Left lung (tissue), 14 donors: Measurements from ENCODE around the gene SPG21. TPM values are rescaled to one million over a fixed set of nuclear protein-coding genes. Genes with fewer than 3 reads are reported as not detected.

Experiments used
- ATAC-seq: fragments of 200-7000 bp; cut with Tn5 transposase; one replicate; pipeline ENCODE4 v1.9.1; 2020; ENCODE audit warnings: moderate library complexity
- DNase-seq, 4 donors: peaks; one replicate each; pipeline ENCODE4 v3.0.0-alpha.2; 2013 to 2020
- H3K27ac ChIP-seq, 2 donors: fragments of 200-600 bp; sonication (generic) in 1 of 2; one replicate each; pipeline versions ENCODE4 v1.5.0 to v1.8.0; 2020 to 2021
- H3K27me3 ChIP-seq, 2 donors: fragments of 200-600 bp; sonication (generic) in 1 of 2; one replicate each; pipeline versions ENCODE4 v1.5.0 to v1.8.0; 2020 to 2021
- H3K36me3 ChIP-seq, 2 donors: fragments of 200-600 bp; sonication (generic) in 1 of 2; one replicate each; pipeline versions ENCODE4 v1.5.0 to v1.8.0; 2020 to 2021
- H3K4me1 ChIP-seq, 2 donors: fragments of 200-600 bp; one replicate each; pipeline ENCODE4 v1.8.0; 2021
- H3K4me3 ChIP-seq, 2 donors: fragments of 200-600 bp; sonication (generic) in 1 of 2; one replicate each; pipeline versions ENCODE4 v1.5.0 to v1.8.0; 2020 to 2021; ENCODE audit warnings: mild to moderate bottlenecking in 1 of 2
- H3K9me3 ChIP-seq, 2 donors: fragments of 200-600 bp; sonication (generic) in 1 of 2; one replicate each; pipeline versions ENCODE4 v1.5.0 to v1.8.0; 2020 to 2021
- intact Hi-C, 2 donors: fragments of 100-400 bp; cut with DNase I; formaldehyde crosslinking; loops; one replicate each; pipeline versions ENCODE4 v1.11.2 to v1.14.2; 2022
- long read RNA-seq, 12 donors: library from polyadenylated mRNA in 2 of 12; unstranded in 2 of 12; transcript quantifications; one replicate each; pipeline ENCODE4 v2.0.0 and lab custom pipeline, GENCODE V29; 2019 to 2026
- polyA plus RNA-seq, 6 donors: library from polyadenylated mRNA; unstranded; fragments of 120-200 nt; gene quantifications; one replicate each; pipeline ENCODE4 v1.2.1, GENCODE V29; 2013; ENCODE audit not compliant: insufficient read length in 6 of 6
- total RNA-seq, 2 donors: library from RNA; stranded (reverse); fragmentation: NEBNext Ultra II Directional; extraction: Animal tissue kit (Norgen Biotek cat#: 25700); gene quantifications; one replicate each; pipeline ENCODE4 v1.2.1, GENCODE V29; 2021
- TF ChIP-seq, protein P1 (sequence below), 2 donors: fragments of 200-600 bp; sonication (generic) in 1 of 2; IDR thresholded peaks; one replicate each; pipeline versions ENCODE4 v1.5.0 to v1.8.0; 2021; ENCODE audit warnings: antibody characterized with exemption in 2 of 2
- donor health status: DM: no; HTN: yes; CAD: no.
- donor health status: DM: no; HTN: no; CAD: no.

The SPG21 gene, protein sequence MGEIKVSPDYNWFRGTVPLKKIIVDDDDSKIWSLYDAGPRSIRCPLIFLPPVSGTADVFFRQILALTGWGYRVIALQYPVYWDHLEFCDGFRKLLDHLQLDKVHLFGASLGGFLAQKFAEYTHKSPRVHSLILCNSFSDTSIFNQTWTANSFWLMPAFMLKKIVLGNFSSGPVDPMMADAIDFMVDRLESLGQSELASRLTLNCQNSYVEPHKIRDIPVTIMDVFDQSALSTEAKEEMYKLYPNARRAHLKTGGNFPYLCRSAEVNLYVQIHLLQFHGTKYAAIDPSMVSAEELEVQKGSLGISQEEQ
- total RNA-seq (100 to 1,000 TPM in 1 of 2 donors, 10 to 100 TPM in 1; 93.9 to 123 TPM), polyA plus RNA-seq (100 to 1,000 TPM in 4 of 6 donors, 10 to 100 TPM in 2; 94.0 to 118 (median 104) TPM)
- long read RNA-seq, donor 1, transcript SPG21-201 (9 exons, 1,822 nt), result major isoform, 34 of 52 reads
- long read RNA-seq, donor 1, partial matches to known transcripts, result 13 of 52 reads
- long read RNA-seq, donor 1, other reads (novel, unspliced or antisense), result 0 of 52 reads
- long read RNA-seq, donor 2, transcript SPG21-201 (9 exons, 1,822 nt), result major isoform, 26 of 27 reads
- long read RNA-seq, donor 2, partial matches to known transcripts, result 0 of 27 reads
- long read RNA-seq, donor 2, other reads (novel, unspliced or antisense), result 0 of 27 reads
- long read RNA-seq, donor 3, transcript SPG21-201 (9 exons, 1,822 nt), result major isoform, 19 of 22 reads
- long read RNA-seq, donor 3, partial matches to known transcripts, result 0 of 22 reads
- long read RNA-seq, donor 3, other reads (novel, unspliced or antisense), result 0 of 22 reads
- long read RNA-seq, donor 4, transcript SPG21-201 (9 exons, 1,822 nt), result major isoform, 42 of 57 reads
- long read RNA-seq, donor 4, partial matches to known transcripts, result 9 of 57 reads
- long read RNA-seq, donor 4, other reads (novel, unspliced or antisense), result 3 of 57 reads
- long read RNA-seq, donor 5, transcript SPG21-201 (9 exons, 1,822 nt), result major isoform, 21 of 27 reads
- long read RNA-seq, donor 5, partial matches to known transcripts, result 5 of 27 reads
- long read RNA-seq, donor 5, other reads (novel, unspliced or antisense), result 0 of 27 reads
- long read RNA-seq, donor 6, transcript SPG21-201 (9 exons, 1,822 nt), result major isoform, 17 of 18 reads
- long read RNA-seq, donor 6, partial matches to known transcripts, result 0 of 18 reads
- long read RNA-seq, donor 6, other reads (novel, unspliced or antisense), result 0 of 18 reads
- long read RNA-seq, donor 7, transcript SPG21-201 (9 exons, 1,822 nt), result major isoform, 11 of 11 reads
- long read RNA-seq, donor 7, partial matches to known transcripts, result 0 of 11 reads
- long read RNA-seq, donor 7, other reads (novel, unspliced or antisense), result 0 of 11 reads
- long read RNA-seq, donor 8, transcript SPG21-201 (9 exons, 1,822 nt), result major isoform, 22 of 24 reads
- long read RNA-seq, donor 8, partial matches to known transcripts, result 0 of 24 reads
- long read RNA-seq, donor 8, other reads (novel, unspliced or antisense), result 0 of 24 reads
- long read RNA-seq, donor 9, result 0 reads
- long read RNA-seq, donor 10, transcript SPG21-201 (9 exons, 1,822 nt), result major isoform, 73 of 94 reads
- long read RNA-seq, donor 10, partial matches to known transcripts, result 6 of 94 reads
- long read RNA-seq, donor 10, other reads (novel, unspliced or antisense), result 13 of 94 reads
- long read RNA-seq, donor 11, result 0 reads
- long read RNA-seq, donor 12, transcript SPG21-201 (9 exons, 1,822 nt), result major isoform, 22 of 25 reads
- long read RNA-seq, donor 12, partial matches to known transcripts, result 0 of 25 reads
- long read RNA-seq, donor 12, other reads (novel, unspliced or antisense), result 0 of 25 reads

DNA sequence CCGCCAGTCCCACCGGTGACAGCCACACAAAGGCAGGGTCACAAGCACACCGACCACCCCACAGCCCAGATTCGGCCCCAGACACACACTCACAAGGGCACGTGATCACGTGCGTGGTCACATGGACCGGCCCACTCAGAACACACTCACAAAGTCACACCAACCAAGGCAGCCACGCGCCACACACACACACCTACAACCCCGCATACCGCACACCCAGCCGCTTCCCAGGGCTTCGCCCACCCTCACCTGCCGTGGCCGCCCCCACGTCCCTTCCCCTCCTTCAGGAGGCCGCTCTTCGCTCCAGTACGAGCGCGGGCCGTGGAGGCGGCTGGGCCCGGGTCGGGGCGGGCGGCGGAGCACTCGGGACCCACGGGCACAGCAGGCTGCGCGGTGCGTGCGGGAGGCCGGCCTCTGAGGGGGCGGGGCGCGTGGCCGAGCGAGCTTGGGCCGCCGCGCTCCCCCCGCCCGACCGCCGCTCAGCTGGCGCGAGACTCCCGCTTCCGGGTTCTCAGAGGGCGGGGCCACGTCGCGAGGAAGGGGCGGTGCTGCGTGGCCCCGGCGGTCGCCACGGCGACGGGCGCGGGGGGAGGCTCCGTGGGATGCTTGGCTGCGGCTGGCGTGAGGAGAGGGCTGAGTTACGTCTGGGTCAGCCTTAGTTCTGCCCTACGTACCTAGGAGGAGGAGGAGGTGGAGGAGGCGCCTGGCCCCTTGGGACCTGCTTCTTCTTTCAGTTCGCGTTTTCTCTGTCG lies at the start of gene SPG21:
Gene SPG21 (minus strand): TSS at position 499 of the 752 bp plus-strand sequence. CDS start 6,345 bp downstream, outside the sequence.
- H3K27me3 ChIP-seq, result no peaks in the 10 kb centered on the region
- intact Hi-C loops, result no loop called here

DNA sequence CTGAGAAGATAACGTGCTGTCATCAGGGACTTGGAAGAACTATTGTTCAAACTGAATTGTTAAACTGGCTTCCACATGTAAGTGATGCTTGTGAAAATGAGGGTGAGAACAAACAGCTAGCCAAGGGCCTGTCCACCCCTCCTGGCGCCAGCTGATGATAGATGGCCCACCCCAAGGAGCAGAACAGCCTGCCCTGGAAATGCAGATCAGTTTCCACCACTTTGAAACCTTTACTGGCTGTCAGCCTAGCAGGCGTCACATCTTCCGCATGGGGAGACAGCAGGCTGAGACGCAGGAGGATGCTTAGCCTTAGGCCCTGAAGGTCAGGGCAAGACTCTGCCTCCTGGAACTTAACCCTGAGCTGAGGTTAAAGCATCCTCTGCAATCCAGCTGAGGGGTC lies 49.1 kb upstream of the SPG21 start:
- Histone ChIP-seq H3K4me1 (no peaks in the 10 kb centered on the region), H3K27ac (no peak overlapping the region), H3K36me3 (no peaks in the 10 kb centered on the region), H3K9me3 (no peaks in the 10 kb centered on the region), H3K27me3 (no peaks in the 10 kb centered on the region), H3K4me3 (no peak overlapping the region)
- ATAC-seq (no peak), DNase-seq (no peak)
- TF ChIP-seq, protein P1, sequence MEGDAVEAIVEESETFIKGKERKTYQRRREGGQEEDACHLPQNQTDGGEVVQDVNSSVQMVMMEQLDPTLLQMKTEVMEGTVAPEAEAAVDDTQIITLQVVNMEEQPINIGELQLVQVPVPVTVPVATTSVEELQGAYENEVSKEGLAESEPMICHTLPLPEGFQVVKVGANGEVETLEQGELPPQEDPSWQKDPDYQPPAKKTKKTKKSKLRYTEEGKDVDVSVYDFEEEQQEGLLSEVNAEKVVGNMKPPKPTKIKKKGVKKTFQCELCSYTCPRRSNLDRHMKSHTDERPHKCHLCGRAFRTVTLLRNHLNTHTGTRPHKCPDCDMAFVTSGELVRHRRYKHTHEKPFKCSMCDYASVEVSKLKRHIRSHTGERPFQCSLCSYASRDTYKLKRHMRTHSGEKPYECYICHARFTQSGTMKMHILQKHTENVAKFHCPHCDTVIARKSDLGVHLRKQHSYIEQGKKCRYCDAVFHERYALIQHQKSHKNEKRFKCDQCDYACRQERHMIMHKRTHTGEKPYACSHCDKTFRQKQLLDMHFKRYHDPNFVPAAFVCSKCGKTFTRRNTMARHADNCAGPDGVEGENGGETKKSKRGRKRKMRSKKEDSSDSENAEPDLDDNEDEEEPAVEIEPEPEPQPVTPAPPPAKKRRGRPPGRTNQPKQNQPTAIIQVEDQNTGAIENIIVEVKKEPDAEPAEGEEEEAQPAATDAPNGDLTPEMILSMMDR (IDR thresholded peaks at IDR 0.05), result no peak
- intact Hi-C loops, result loop anchor here in 1 of 2 donors (10.0 kb wide), 1 partner anchor 56 kb away; no protein-coding TSS in a partner anchor

More for the DNA sequence above, at the start of gene SPG21:
- H3K4me1 ChIP-seq, result peaks cover 16 to 48% of the 10 kb centered on the region in 2 donors
- DNase-seq (peak; percentile 91 to 99 (median 96)), ATAC-seq (peak; percentile 96)
- H3K4me3 ChIP-seq, result peak within 1 kb of the TSS; percentile 90 to 95
- no peaks in the 10 kb centered on the region for H3K9me3 ChIP-seq
- peak within 1 kb of the TSS; percentile 94 to 98 for H3K27ac ChIP-seq
- TF ChIP-seq, protein P1 (IDR thresholded peaks at IDR 0.05), result no peak
- no peaks in the 10 kb centered on the region for H3K36me3 ChIP-seq

- TF ChIP-seq, protein P1 (IDR thresholded peaks at IDR 0.05), result no peak
- ATAC-seq, result no peak
- H3K4me1 ChIP-seq, result peaks cover 0 to 1% of the 10 kb centered on the region in 2 donors
- H3K4me3 ChIP-seq, result no peak overlapping the region
- H3K27me3 ChIP-seq, result no peaks in the 10 kb centered on the region
- no peak overlapping the region for H3K27ac ChIP-seq
- no peak for DNase-seq
- intact Hi-C loops, result loop anchor here in 1 of 2 donors (10.0 kb wide), 1 partner anchor 56 kb away; no protein-coding TSS in a partner anchor
- H3K36me3 ChIP-seq, result no peaks in the 10 kb centered on the region
- H3K9me3 ChIP-seq, result no peaks in the 10 kb centered on the region
Observed at GRCh38 chr15:65038428-65038827, 48.7 kb upstream of the SPG21 start.

DNA sequence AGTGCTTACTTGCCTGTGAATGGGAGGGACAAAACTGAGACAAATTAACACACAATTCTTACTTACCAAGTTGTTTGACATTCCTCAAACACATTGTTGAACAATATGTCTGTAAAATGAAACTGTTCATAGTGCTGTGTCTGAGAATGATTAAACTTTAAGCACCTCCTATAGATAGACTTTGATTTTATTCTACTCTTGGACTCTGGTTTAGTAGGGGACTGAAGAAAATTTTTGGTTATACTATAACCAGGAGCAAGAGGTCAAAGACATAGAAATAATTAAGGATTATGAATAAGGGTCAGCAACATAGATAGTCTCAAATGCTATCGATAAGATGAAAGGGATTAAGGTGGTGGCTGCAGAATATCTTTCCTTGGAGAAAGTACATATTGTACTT lies 47.6 kb upstream of the SPG21 start:
- ATAC-seq, result no peak
- H3K9me3 ChIP-seq, result no peaks in the 10 kb centered on the region
- H3K4me3 ChIP-seq, result no peak overlapping the region
- H3K36me3 ChIP-seq, result no peaks in the 10 kb centered on the region
- no peak overlapping the region for H3K27ac ChIP-seq
- peaks cover 0 to 9% of the 10 kb centered on the region in 2 donors for H3K4me1 ChIP-seq
- no peaks in the 10 kb centered on the region for H3K27me3 ChIP-seq
- intact Hi-C loops, result loop anchor here in 1 of 2 donors (10.0 kb wide), 1 partner anchor 57 kb away; no protein-coding TSS in a partner anchor
- TF ChIP-seq, protein P1 (IDR thresholded peaks at IDR 0.05), result no peak
- no peak for DNase-seq
